WTC11 (cell line): ENCODE results near the gene DNA2.

Source experiments
- CREB1 ChIP-seq: sonication (generic); formaldehyde crosslinking; IDR thresholded peaks from 2 replicates; pipeline ENCODE4 v1.8.0; 2023; ENCODE audit warnings: mild to moderate bottlenecking, missing genetic modification reagents
- ELF4 ChIP-seq: sonication (generic); formaldehyde crosslinking; IDR thresholded peaks from 2 replicates; pipeline ENCODE4 v1.8.1; 2022; ENCODE audit warnings: low read depth, mild to moderate bottlenecking, moderate library complexity, missing genetic modification reagents
- FOXJ3 ChIP-seq: sonication (generic); formaldehyde crosslinking; IDR thresholded peaks from 2 replicates; pipeline ENCODE4 v1.9.0; 2021; ENCODE audit warnings: missing genetic modification reagents, mild to moderate bottlenecking, borderline replicate concordance
- HMGA2 ChIP-seq: fragments of 250-450 bp; sonication (Bioruptor Pico); IDR thresholded peaks from 2 replicates; pipeline ENCODE4 v1.4.0; 2021; ENCODE audit warnings: mild to moderate bottlenecking, moderate library complexity
- JUN ChIP-seq: sonication (generic); formaldehyde crosslinking; IDR thresholded peaks from 2 replicates; pipeline ENCODE4 v1.8.0; 2023; ENCODE audit warnings: mild to moderate bottlenecking, missing genetic modification reagents
- KAT7 ChIP-seq: sonication (generic); formaldehyde crosslinking; IDR thresholded peaks from 2 replicates; pipeline ENCODE4 v1.8.1; 2023; ENCODE audit warnings: missing genetic modification reagents, mild to moderate bottlenecking, borderline replicate concordance
- NR2C2 ChIP-seq: sonication (generic); formaldehyde crosslinking; IDR thresholded peaks from 2 replicates; pipeline ENCODE4 v1.8.0; 2022; ENCODE audit warnings: mild to moderate bottlenecking, missing genetic modification reagents
- NR3C1 ChIP-seq: sonication (generic); formaldehyde crosslinking; conservative IDR thresholded peaks from 2 replicates; pipeline ENCODE4 v1.8.1; 2023; ENCODE audit warnings: low read depth, mild to moderate bottlenecking, missing genetic modification reagents
- TEAD4 ChIP-seq: sonication (generic); formaldehyde crosslinking; IDR thresholded peaks from 2 replicates; pipeline ENCODE4 v1.8.0; 2022; ENCODE audit warnings: mild to moderate bottlenecking, missing genetic modification reagents
- TF ChIP-seq, protein P1 (sequence below): fragments of 200-600 bp; IDR thresholded peaks from 2 replicates; pipeline ENCODE4 v1.8.0; 2022; ENCODE audit warnings: antibody characterized with exemption
- TF ChIP-seq, protein P2 (sequence below): sonication (generic); formaldehyde crosslinking; IDR thresholded peaks from 2 replicates; pipeline ENCODE4 v1.8.0; 2022; ENCODE audit warnings: mild to moderate bottlenecking, missing genetic modification reagents
- TF ChIP-seq, protein P3 (sequence below): fragments of 250-450 bp; sonication (Bioruptor Pico); IDR thresholded peaks from 2 replicates; pipeline ENCODE4 v2.1.2; 2022; ENCODE audit warnings: mild to moderate bottlenecking, moderate library complexity
- TF ChIP-seq, protein P4 (sequence below): sonication (generic); formaldehyde crosslinking; IDR thresholded peaks from 2 replicates; pipeline ENCODE4 v1.8.1; 2023; ENCODE audit warnings: mild to moderate bottlenecking, missing genetic modification reagents, moderate library complexity

DNA sequence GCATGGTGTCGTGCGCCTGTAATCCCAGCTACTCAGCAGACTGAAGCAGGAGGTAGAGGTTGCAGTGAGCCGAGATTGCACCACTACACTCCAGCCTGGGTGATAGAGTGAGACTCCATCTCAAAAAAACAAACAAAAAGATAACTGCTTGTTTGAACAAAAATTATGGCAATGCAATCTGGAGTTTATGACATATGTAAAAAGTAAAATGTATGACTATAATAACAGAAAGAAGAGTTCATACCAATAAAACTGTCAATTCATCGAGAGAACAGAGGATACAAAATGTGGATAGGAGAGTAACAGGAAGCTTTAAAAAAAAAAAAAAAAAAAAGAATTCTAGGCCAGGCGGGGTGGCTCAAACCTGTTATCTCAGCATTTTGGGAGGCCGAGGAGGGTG lies 36.3 kb upstream of the DNA2 start:
- TF ChIP-seq NR2C2 (CRISPR knock-in tag) (no peak), KAT7 (no peak), FOXJ3 (CRISPR knock-in tag) (no peak), TEAD4 (CRISPR knock-in tag) (no peak), HMGA2 (CRISPR knock-in tag) (no peak), JUN (CRISPR knock-in tag) (no peak), CREB1 (CRISPR knock-in tag) (no peak), NR3C1 (CRISPR knock-in tag) (no peak), ELF4 (CRISPR knock-in tag) (no peak)
- TF ChIP-seq, protein P1, sequence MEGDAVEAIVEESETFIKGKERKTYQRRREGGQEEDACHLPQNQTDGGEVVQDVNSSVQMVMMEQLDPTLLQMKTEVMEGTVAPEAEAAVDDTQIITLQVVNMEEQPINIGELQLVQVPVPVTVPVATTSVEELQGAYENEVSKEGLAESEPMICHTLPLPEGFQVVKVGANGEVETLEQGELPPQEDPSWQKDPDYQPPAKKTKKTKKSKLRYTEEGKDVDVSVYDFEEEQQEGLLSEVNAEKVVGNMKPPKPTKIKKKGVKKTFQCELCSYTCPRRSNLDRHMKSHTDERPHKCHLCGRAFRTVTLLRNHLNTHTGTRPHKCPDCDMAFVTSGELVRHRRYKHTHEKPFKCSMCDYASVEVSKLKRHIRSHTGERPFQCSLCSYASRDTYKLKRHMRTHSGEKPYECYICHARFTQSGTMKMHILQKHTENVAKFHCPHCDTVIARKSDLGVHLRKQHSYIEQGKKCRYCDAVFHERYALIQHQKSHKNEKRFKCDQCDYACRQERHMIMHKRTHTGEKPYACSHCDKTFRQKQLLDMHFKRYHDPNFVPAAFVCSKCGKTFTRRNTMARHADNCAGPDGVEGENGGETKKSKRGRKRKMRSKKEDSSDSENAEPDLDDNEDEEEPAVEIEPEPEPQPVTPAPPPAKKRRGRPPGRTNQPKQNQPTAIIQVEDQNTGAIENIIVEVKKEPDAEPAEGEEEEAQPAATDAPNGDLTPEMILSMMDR: no peak
- TF ChIP-seq, protein P2, sequence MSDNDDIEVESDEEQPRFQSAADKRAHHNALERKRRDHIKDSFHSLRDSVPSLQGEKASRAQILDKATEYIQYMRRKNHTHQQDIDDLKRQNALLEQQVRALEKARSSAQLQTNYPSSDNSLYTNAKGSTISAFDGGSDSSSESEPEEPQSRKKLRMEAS (CRISPR knock-in tag): no peak
- TF ChIP-seq, protein P3, sequence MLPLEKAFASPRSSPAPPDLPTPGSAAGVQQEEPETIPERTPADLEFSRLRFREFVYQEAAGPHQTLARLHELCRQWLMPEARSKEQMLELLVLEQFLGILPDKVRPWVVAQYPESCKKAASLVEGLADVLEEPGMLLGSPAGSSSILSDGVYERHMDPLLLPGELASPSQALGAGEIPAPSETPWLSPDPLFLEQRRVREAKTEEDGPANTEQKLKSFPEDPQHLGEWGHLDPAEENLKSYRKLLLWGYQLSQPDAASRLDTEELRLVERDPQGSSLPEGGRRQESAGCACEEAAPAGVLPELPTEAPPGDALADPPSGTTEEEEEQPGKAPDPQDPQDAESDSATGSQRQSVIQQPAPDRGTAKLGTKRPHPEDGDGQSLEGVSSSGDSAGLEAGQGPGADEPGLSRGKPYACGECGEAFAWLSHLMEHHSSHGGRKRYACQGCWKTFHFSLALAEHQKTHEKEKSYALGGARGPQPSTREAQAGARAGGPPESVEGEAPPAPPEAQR (CRISPR knock-in tag): no peak
- TF ChIP-seq, protein P4, sequence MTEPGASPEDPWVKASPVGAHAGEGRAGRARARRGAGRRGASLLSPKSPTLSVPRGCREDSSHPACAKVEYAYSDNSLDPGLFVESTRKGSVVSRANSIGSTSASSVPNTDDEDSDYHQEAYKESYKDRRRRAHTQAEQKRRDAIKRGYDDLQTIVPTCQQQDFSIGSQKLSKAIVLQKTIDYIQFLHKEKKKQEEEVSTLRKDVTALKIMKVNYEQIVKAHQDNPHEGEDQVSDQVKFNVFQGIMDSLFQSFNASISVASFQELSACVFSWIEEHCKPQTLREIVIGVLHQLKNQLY: no peak
